NCI-H526 (cell line): ENCODE measurements around the gene ATP6AP1.
"Not testable (repeated sequence)": the region's sequence is repeated elsewhere in the genome, so short reads cannot be mapped to it uniquely, and the experiment has no call there.

ENCODE experiments used
- DNase-seq, 2 experiments: peaks; one replicate each; lab custom pipeline; 2025; lab: John Stamatoyannopoulos, UW

ATP6AP1 gene

DNA sequence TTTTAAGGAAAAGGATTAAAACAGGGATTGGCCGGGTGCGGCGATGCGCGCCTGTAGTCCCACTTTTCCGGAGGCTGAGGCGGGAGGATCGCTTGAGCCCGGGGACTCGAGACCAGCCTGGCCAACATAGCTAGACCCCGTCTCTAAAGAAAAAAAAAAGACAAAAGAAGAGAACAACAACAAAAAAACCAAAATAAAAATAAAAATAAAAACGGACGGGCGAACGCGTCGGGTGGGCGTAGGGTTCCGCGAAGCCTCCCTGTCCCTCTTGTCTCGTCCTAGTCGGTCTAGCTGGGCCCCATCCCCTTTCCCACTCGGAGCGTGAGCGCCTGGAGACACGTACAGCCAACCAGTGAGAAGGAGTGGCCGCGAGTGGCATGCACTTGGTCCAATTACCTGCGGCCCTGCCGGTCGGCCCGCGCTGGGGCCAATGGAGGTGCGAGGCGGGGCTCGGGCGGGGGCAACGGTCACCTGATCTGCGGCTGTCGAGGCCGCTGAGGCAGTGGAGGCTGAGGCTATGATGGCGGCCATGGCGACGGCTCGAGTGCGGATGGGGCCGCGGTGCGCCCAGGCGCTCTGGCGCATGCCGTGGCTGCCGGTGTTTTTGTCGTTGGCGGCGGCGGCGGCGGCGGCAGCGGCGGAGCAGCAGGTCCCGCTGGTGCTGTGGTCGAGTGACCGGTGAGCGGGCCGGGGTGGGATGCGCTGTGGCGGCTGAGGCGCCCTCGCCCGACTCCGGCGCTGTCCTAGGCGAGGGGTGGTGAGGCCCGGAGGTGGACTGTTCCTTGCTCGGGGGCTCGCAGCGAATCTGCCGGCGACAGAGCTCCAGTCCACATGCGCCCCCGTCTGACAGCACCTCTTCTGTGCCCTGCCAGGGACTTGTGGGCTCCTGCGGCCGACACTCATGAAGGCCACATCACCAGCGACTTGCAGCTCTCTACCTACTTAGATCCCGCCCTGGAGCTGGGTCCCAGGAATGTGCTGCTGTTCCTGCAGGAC is at the start of gene ATP6AP1:
Gene ATP6AP1, plus strand, starts transcription at position 502 of the 996 bp plus-strand sequence. Its CDS starts 16 bp downstream, at position 518.
- DNase-seq: peak; percentile 95 to 99

GRCh38 chrX:154378799-154379568 is 49.5 kb upstream of the ATP6AP1 start, which contains the start of gene EMD:
EMD (plus strand) TSS chrX:154379295; CDS start chrX:154379485, 190 bp downstream.
- DNase-seq: peak; percentile 100

GRCh38 chrX:154379569-154379951 is 48.9 kb upstream of the ATP6AP1 start:
- DNase-seq: peak in 1 of 2 experiments; percentile 62

DNA sequence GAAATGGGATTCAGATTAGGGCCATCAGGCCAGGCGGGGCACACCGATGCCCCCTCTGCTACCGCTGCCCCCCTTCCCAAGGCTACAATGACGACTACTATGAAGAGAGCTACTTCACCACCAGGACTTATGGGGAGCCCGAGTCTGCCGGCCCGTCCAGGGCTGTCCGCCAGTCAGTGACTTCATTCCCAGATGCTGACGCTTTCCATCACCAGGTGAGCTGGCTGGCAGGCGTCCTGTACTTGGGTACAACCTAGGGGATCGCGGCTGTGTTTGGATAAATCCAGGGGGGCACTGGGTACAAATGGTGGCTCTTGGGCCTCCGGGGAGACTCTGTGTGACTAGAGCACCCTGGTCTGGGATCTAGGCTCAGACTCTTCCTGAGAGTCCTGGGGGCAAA is 48.3 kb upstream of the ATP6AP1 start:
- DNase-seq: no peak

DNA sequence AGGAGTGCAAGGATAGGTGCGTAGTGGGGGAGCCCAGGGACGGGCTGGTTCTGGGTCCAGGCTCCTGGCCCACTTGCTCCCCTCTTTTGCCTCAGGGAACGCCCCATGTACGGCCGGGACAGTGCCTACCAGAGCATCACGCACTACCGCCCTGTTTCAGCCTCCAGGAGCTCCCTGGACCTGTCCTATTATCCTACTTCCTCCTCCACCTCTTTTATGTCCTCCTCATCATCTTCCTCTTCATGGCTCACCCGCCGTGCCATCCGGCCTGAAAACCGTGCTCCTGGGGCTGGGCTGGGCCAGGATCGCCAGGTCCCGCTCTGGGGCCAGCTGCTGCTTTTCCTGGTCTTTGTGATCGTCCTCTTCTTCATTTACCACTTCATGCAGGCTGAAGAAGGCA is 47.7 kb upstream of the ATP6AP1 start:
- DNase-seq: no peak

DNA sequence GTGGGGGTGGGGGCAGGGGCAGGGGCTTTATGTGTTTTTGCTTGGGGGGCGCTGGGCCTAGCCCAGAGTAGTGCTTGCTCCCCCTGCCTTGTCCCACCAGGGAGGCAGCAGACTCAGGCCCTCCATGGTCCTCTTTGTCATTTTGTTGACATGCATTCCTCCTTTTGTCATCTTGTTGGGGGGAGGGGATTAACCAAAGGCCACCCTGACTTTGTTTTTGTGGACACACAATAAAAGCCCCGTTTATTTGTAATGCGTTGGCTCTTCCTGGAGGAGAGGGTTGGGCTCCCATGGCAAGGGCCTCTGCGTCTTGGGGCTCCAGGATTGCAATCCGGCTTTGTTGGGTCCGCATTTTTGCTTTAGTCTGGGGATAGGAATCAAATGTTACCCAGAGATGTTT is 47.2 kb upstream of the ATP6AP1 start:
- no peak for DNase-seq

GRCh38 chrX:154382483-154383069 is 45.9 kb upstream of the ATP6AP1 start:
- DNase-seq: no peak

- DNase-seq: no peak
Measured at GRCh38 chrX:154383359-154384283, 44.9 kb upstream of the ATP6AP1 start.

DNA sequence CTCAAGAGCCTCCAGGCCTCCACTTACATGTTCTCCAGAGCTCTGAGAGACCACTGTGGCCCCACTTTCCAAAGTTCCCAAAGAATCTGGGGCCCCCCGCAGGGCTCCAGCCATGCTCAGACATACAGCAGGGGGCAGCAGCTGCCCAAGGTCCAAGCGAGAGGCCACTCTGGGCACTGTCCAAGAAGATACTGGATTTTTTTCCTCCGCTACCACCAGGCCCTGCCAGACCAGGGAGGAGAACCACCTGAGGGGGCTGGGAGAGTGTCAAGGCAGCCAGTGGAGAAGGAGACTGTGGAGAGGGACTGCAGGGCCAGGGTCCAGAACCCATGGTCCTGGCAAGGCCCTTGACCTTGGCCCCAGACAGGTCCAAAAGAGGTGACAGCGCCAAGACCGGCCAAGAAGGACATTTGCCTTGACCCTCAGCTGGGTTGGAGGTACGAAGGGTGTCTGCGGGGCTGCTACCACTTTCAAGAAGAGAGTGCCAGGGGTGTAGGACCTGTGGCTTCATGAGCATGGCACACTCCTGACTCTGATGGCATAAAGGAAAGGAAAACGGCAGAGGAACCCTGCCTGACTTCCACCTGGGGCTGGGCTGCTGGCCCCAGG is 44.1 kb upstream of the ATP6AP1 start:
- no peak for DNase-seq

GRCh38 chrX:154388094-154388493 is 40.4 kb upstream of the ATP6AP1 start:
- not testable (repeated sequence) for DNase-seq

- not testable (repeated sequence) for DNase-seq
Measured at GRCh38 chrX:154388649-154389048, 39.8 kb upstream of the ATP6AP1 start.

DNA sequence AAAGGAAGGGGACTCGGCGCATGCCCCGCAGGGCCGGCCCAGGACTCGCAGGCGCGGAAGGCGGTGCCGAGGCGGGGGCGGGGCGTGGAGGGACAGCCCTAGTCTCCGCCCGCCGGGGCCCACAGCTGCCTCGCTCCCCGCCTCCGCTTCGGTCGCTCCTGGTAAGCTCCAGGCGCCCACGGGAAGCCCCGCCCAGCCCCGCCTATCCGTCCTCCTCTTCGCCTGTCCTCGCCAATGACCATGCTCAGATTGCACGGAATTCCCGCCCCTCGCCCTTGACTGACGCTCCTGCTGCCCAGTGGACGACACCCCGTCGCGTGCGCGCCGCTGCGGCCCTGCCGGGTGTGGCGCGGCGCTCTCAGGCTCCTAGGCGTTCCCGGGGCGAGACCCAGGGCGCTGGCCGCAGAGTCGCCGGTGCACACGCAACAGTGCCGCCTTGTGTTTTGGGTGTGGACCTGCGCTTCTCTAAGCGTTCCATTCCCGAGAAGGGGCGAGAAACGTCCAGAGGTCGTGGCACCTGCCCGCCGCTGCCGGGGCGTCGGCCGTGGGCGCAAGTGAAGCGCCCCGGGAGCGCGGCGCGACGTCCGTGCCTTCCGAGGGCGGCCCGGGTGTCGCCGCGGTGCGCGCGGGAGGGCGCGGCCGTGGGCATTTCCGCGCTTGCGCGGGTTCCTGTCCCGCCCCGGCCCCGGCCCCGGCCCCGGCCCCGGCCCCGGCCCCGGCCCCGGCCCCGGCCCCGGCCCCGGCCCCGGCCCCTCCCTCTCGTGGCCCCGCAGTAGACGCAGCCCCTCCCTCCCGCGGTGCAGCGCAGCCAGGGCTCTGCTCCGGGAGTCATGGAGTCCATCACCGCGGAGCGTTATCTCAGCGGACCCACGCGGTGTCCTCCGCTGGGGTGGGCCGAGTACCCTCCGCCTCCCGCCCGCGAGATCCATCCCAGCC is 38.4 kb upstream of the ATP6AP1 start:
- not testable (repeated sequence) for DNase-seq

DNA sequence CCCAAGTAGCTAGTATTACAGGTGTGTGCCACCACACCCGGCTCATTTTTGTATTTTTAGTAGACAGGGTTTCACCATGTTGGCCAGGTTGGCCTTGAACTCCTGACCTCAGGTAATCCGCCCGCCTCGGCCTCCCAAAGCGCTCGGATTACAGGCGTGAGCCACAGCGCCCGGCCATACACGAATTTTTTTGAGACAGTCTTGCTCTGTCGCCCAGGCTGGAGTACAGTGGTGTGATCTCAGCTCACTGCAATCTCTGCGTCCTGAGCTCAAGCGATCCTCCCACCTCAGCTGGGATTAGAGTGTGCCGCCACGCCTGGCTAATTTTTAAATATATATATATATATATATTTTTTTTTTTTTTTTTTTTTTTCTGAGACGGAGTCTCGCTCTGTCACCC is 32.1 kb upstream of the ATP6AP1 start:
- not testable (repeated sequence) for DNase-seq

DNA sequence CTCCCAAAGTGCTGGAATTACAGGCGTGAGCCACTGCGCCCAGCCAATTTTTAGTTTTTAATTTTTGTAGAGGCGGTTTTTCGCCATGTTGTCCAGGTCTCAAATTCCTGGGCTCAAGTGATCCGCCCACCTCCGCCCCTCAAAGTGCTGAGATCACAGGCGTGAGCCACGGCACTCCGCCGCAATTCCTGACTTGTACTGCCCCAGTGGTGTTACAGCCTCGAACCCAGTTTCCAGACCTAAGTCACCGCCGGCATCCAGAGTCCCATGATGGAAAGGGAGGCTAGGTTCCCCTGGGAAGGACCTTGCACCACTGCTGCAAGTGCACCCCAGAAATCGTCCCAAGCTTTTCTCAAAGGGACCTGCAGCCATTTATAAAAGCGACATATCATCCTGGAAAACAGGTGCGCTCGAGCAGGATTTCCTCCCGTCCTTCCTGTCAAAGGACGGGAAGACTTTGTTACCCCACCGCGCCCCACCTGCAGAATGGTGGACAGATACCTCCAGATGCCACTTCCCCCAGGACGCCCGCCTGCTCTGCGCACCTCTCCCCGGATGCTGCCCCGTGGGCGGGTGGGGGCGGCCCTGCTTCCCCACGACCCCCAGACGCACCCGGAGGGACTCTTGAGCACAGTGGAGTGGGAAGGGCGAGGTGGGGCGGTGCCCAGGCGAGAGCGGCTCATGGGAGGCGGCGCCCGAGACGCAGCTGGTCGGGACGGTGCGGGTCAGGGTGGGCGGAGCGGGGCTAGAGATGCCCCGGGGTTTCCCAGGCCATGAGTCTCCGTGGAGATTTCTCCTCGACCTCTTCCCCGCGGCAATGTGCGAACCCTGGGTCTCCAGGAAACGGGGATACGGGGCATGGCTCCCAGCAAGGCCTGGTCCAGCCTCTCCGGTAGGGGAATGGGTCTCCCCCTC is 31.2 kb upstream of the ATP6AP1 start:
- peak; percentile 63 to 93 for DNase-seq

GRCh38 chrX:154397888-154398667 is 30.4 kb upstream of the ATP6AP1 start, which contains the start of gene RPL10:
RPL10 (plus strand) TSS chrX:154398377; CDS start chrX:154398520, 143 bp downstream.
- peak; percentile 98 to 99 for DNase-seq

DNA sequence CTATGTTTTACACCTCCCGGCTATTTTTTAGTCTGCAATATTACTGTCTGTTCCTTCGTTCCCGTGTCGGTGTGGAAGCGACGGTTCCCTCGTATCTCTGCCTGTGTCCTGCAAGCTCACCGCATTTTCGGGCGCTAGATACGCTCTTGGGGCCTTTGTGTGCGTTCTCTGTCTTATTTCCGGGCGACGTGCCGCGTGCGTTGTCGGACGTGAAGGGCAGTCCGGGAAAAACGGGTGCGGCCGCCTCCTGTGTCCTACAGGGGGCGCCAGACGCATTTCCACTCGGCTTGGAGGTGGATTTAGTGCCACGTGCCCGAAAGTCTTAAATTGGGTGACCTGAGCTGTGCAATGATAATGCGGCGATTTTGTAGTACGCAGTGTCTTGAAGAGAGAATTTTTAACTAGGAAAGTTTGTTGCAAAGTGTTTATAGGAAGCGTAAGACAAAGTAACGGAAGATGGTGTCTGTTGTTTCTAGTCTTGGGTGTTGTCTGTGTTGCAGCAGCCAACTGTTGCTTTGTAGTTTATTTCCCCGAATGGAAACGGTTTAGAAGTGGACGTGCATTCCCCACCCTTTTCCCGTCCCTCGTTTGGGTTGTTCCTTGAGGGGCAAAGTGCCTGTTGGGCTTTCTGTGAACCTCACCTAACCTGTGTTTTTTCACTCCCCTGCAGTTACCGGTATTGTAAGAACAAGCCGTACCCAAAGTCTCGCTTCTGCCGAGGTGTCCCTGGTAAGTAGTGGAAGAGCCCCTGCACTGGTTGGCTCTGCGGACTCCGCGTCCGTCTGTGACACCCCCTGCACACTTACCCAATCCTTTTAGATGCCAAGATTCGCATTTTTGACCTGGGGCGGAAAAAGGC is 29.6 kb upstream of the ATP6AP1 start:
- DNase-seq: peak; percentile 81 to 95
